ENCODE results near the gene MS4A8. TPM values are rescaled to one million over a fixed set of nuclear protein-coding genes. Genes with fewer than 3 reads are reported as not detected.
"Not testable (repeated sequence)": the region's sequence is repeated elsewhere in the genome, so short reads cannot be mapped to it uniquely, and the experiment has no call there.

The MS4A8 gene
- total RNA-seq, 4 donors from 2014 or later, result 13.2 to 541 (median 356) TPM

DNA sequence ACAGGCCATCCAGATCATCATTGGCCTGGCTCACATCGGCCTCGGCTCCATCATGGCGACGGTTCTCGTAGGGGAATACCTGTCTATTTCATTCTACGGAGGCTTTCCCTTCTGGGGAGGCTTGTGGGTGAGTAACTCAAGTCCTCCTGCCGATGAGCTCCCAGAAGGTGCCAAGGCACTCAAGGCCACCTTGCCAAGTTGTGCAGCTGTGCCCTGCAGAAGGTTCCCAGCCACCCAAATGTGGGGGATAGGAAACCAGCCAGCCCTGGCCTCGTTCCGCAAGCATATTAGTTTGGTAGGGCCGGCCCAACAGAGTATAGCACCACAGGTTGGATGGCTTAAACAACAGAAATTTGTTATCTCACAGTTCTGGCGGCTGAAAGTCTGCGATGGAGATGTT lies 4.0 kb downstream of the MS4A8 start:
- Histone ChIP-seq H3K4me3 (no peak overlapping the region), H3K27me3 (no peaks in the 10 kb centered on the region), H3K9me3 (no peaks in the 10 kb centered on the region), H3K36me3 (peaks cover 0 to 7% (median 0%) of the 10 kb centered on the region in 3 donors), H3K27ac (no peak overlapping the region), H3K4me1 (peaks cover 0 to 14% (median 0%) of the 10 kb centered on the region in 4 donors)
- TF ChIP-seq, protein P1, sequence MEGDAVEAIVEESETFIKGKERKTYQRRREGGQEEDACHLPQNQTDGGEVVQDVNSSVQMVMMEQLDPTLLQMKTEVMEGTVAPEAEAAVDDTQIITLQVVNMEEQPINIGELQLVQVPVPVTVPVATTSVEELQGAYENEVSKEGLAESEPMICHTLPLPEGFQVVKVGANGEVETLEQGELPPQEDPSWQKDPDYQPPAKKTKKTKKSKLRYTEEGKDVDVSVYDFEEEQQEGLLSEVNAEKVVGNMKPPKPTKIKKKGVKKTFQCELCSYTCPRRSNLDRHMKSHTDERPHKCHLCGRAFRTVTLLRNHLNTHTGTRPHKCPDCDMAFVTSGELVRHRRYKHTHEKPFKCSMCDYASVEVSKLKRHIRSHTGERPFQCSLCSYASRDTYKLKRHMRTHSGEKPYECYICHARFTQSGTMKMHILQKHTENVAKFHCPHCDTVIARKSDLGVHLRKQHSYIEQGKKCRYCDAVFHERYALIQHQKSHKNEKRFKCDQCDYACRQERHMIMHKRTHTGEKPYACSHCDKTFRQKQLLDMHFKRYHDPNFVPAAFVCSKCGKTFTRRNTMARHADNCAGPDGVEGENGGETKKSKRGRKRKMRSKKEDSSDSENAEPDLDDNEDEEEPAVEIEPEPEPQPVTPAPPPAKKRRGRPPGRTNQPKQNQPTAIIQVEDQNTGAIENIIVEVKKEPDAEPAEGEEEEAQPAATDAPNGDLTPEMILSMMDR (IDR thresholded peaks at IDR 0.05), result no peak
- no peak for TF ChIP-seq POLR2A (IDR thresholded peaks at IDR 0.05)
- no peak for DNase-seq

DNA sequence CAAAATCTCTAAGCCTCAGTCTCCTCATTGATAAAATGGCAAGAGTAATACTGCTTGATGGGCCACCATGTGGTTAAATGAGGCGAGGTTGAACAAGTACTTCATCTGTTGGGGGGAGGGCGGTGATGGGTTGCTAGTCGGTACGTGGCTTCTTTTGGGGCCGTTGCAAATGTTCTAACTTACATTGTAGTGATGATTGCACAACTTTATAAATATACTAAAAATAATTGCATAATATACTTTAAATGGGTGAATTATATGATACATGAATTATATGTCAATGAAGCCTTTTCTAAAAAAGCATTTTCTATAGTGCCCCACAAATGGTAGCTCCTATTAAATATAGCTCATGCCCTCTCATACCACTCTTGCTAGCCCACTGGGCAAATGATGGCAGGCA lies 6.5 kb downstream of the MS4A8 start:
- H3K27ac ChIP-seq, result no peak overlapping the region
- H3K4me1 ChIP-seq, result peaks cover 0 to 11% (median 0%) of the 10 kb centered on the region in 4 donors
- TF ChIP-seq POLR2A (IDR thresholded peaks at IDR 0.05), result no peak
- TF ChIP-seq, protein P1 (IDR thresholded peaks at IDR 0.05), result no peak
- peaks cover 0 to 7% (median 0%) of the 10 kb centered on the region in 3 donors for H3K36me3 ChIP-seq
- no peaks in the 10 kb centered on the region for H3K9me3 ChIP-seq
- no peaks in the 10 kb centered on the region for H3K27me3 ChIP-seq
- no peak overlapping the region for H3K4me3 ChIP-seq
- DNase-seq, result no peak

DNA sequence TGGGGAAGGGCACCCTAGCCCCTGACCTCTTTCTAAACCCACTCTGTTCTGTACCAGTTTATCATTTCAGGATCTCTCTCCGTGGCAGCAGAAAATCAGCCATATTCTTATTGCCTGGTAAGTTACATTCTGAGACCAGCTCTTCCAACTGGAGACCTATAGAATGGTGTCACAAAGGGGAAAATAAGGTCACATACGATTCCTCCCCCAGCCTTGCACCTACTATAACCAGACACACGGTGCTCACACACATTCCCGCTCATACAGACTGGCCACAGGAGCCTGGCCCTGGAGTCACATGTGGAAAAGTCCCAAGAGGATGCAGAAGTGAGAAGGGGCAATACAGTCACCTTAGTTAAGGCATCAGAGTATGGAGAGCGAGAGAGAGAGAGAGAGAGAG lies 7.5 kb downstream of the MS4A8 start:
- Histone ChIP-seq H3K36me3 (peaks cover 0 to 7% (median 0%) of the 10 kb centered on the region in 3 donors), H3K4me1 (peaks cover 0 to 9% (median 0%) of the 10 kb centered on the region in 4 donors), H3K9me3 (no peaks in the 10 kb centered on the region), H3K27me3 (no peaks in the 10 kb centered on the region), H3K4me3 (no peak overlapping the region), H3K27ac (peak overlapping the region in 1 of 4 donors; percentile 13)
- no peak for TF ChIP-seq POLR2A (IDR thresholded peaks at IDR 0.05)
- TF ChIP-seq, protein P1 (IDR thresholded peaks at IDR 0.05), result no peak
- no peak for DNase-seq

DNA sequence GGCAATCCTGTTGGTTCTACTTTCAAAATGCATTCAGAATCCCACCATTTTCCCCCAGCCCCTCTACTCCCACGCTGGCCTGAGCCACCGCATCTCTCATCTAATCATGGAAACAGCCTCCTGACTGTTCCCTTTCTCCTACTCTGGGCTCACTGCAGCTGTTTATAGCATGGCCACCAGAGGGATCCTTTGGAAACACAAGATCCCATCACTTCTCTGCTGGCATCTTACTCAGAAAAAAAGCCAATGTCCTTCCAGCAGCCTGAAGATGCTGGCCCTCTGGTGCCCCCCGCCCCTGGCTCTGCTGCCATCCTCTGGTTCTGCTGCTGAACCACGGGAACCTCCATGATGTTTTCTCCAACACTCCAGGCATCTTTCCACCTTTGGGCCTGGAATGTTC lies 11.1 kb downstream of the MS4A8 start:
- Histone ChIP-seq H3K4me3 (no peak overlapping the region), H3K27ac (peak overlapping the region in 1 of 4 donors; percentile 65), H3K4me1 (peaks cover 0 to 19% (median 0%) of the 10 kb centered on the region in 4 donors), H3K27me3 (no peaks in the 10 kb centered on the region), H3K9me3 (no peaks in the 10 kb centered on the region), H3K36me3 (peaks cover 0 to under 1% (median 0%) of the 10 kb centered on the region in 3 donors)
- TF ChIP-seq, protein P1 (IDR thresholded peaks at IDR 0.05), result peak in 3 of 6 experiments; percentile 35 to 51 (median 36)
- TF ChIP-seq POLR2A (IDR thresholded peaks at IDR 0.05), result no peak
- no peak for DNase-seq

DNA sequence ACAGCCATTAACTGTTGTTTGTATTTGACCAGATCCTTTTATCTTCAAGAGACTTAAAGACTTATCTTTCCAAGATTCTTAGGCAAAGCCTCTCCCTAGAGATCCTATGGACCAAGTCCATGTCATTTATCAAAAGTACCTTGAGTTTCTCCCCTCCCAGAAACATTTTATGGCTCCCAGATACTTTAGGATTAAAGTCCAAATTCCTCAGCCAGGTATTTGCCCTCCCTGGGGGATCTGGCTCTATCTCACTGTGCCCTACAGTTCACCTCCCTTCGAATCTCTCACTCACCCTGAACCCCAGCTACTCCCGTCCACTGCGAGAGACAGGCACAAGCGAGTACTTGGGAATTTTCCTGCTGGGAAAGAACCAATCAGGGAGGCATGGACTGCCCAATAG lies 11.9 kb downstream of the MS4A8 start:
- Histone ChIP-seq H3K9me3 (no peaks in the 10 kb centered on the region), H3K4me1 (peaks cover 0 to 19% (median 0%) of the 10 kb centered on the region in 4 donors), H3K36me3 (no peaks in the 10 kb centered on the region), H3K4me3 (no peak overlapping the region), H3K27me3 (no peaks in the 10 kb centered on the region), H3K27ac (peak overlapping the region in 1 of 4 donors; percentile 65)
- DNase-seq, result peak in 1 of 3 donors; percentile 60
- TF ChIP-seq, protein P1 (IDR thresholded peaks at IDR 0.05), result no peak
- TF ChIP-seq POLR2A (IDR thresholded peaks at IDR 0.05), result no peak

DNA sequence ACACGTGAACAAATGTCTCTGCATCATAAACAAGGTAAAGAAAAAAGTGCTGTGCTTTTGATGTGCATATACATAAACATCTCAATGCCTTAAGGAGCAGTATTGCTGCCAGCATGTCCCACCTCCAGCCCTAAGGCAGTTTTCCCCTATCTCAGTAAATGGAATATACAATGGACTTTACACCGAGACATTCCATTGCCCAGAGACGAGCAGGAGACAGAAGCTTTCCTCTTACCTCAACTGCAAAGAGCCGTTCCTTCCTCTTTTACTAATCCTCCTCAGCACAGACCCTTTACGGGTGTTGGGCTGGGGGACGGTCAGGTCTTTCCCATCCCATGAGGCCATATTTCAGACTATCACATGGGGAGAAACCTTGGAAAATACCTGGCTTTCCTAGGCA lies 14.0 kb downstream of the MS4A8 start:
- Histone ChIP-seq H3K27ac (peak overlapping the region in 1 of 4 donors; percentile 35), H3K4me1 (peaks cover 0 to 31% (median 4%) of the 10 kb centered on the region in 4 donors)
- H3K9me3 ChIP-seq, H3K27me3 ChIP-seq, H3K4me3 ChIP-seq, DNase-seq, H3K36me3 ChIP-seq: not testable (repeated sequence)

Measured in Peyer's patch (tissue), 4 donors.